HG02588 (cell line): ENCODE measurements around the gene MAPKAPK2.
"Not testable (repeated sequence)": the region's sequence is repeated elsewhere in the genome, so short reads cannot be mapped to it uniquely, and the experiment has no call there.

Experiments
- ATAC-seq: cut with Tn5 transposase; IDR thresholded peaks from one replicate; pipeline ENCODE4 v1.9.1; 2021; ENCODE audit warnings: mild to moderate bottlenecking, moderate library complexity; ENCODE audit not compliant: unreplicated experiment

Gene MAPKAPK2

DNA sequence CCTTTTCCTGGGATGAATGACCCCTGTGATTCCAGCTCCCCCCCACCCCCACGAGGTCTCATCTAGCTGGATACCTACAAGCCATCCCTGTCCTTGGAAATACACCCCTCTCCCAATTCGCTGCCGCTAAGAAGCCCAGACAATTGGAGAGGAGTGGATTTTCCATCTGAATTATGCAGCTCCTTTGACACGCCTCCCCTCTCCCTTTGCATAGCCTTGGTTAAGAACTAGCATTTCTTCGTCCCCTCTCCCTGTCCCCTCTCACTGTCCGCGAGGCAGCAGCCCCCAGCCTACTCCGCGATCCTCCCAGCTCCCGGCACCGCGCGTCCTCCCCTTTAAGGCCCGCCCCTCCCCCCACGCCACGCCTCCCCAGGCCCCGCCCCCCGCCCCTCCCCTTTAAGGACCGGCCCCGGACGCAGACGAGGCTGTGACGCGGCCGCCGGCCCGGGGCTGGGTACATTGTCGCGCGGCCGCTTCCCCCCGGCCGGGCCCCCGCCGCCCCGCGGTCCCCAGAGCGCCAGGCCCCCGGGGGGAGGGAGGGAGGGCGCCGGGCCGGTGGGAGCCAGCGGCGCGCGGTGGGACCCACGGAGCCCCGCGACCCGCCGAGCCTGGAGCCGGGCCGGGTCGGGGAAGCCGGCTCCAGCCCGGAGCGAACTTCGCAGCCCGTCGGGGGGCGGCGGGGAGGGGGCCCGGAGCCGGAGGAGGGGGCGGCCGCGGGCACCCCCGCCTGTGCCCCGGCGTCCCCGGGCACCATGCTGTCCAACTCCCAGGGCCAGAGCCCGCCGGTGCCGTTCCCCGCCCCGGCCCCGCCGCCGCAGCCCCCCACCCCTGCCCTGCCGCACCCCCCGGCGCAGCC lies at the start of gene MAPKAPK2:
MAPKAPK2 (plus strand) TSS at position 428 of the 856 bp plus-strand sequence; CDS start at position 753, 325 bp downstream.
- peak; percentile 52 for ATAC-seq

DNA sequence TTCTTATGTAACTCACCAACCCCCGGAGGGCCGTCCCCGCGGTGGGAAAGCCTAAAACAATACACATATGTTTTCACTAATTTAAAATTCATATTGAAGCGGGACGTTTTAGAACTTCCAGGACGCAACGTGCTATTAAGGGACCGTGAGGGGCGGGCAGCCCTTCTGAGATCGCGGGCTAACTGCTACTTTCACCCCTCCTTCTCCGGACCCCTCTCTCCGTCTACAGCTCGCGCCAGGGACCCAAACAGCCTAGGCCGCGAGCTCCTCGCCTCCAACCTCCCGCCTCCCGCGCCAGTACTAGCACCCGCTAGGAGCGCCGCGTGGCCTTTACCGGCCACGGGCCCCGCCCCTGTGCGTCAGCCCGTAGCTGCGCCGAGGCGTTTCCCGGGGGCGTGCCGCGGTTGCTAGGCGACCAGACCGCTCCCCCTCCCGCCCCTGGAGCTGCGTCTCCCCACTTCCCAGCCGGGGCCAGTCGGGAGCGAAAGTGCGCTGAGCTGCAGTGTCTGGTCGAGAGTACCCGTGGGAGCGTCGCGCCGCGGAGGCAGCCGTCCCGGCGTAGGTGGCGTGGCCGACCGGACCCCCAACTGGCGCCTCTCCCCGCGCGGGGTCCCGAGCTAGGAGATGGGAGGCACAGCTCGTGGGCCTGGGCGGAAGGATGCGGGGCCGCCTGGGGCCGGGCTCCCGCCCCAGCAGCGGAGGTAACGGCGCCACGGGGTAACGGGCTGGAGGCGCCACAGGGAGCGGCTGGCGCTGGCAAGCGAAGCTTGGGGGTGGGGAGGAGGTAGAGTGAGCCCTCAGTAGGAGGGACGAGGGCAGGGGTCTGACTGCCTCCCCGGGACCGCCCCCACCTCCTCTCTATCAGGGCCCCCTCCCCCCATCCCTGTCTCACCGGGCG lies 49.4 kb upstream of the MAPKAPK2 start, which contains the start of gene DYRK3:
DYRK3 (plus strand) TSS at position 457 of the 898 bp plus-strand sequence; CDS start at position 625, 168 bp downstream.
- peak; percentile 93 for ATAC-seq

DNA sequence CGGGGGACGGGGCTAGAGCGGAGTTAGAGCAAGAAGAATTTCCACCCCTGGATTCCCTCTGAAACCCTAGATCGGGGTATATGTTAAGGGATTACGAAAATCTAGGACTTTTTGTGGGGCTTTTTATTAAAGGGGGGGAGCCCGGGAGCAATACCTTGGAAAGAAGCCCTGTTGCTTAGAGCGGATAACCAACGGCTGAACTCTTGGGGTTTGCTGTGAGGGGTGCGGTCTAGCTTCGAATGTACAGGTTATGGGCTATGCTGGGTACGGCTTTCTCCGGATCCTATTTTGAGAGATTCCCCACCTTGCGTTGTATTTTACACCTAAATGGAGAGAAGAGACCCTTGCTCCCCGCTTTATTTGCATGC lies 48.7 kb upstream of the MAPKAPK2 start:
- no peak for ATAC-seq

DNA sequence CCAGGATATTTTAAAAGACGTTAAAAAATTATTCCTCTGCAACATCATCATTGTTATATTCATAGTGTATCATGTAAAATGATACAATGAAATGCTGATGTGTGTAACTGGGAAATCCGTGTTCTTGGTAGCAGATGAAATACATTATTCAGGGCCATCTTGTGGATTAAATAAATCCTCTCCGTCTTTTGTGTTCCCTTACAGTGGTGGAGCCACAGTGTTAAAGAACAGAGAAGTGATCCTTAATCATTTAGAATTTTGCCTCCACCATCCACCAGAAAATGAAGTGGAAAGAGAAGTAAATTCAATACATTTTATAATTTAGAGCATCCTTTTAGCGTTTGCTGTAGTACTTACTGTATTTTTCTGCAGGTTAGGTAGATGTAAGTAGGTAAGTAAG lies 48.0 kb upstream of the MAPKAPK2 start:
- ATAC-seq = no peak

DNA sequence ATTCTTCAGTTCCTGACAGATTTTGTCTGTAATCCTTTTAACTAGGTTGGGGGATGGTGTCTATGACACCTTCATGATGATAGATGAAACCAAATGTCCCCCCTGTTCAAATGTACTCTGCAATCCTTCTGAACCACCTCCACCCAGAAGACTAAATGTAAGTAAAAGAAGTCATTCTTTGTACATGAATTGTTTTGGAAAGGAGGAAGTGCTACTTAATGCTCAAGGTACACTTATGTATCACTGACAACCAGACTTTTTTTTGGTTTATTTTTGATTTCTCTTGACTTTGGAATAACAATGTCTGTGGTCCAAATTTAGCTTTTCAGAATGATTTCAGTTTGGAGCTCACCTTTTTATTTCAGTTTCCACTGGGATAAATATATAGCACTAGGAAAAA lies 47.1 kb upstream of the MAPKAPK2 start:
- no peak for ATAC-seq

DNA sequence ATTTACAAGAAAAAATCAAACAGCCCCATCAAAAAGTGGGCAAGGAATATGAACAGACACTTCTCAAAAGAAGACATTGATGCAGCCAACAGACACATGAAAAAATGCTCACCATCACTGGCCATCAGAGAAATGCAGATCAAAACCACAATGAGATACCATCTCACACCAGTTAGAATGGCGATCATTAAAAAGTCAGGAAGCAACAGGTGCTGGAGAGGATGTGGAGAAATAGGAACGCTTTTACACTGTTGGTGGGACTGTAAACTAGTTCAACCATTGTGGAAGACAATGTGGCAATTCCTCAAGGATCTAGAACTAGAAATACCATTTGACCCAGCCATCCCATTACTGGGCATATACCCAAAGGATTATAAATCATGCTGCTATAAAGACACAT lies 42.6 kb upstream of the MAPKAPK2 start:
- not testable (repeated sequence) for ATAC-seq

DNA sequence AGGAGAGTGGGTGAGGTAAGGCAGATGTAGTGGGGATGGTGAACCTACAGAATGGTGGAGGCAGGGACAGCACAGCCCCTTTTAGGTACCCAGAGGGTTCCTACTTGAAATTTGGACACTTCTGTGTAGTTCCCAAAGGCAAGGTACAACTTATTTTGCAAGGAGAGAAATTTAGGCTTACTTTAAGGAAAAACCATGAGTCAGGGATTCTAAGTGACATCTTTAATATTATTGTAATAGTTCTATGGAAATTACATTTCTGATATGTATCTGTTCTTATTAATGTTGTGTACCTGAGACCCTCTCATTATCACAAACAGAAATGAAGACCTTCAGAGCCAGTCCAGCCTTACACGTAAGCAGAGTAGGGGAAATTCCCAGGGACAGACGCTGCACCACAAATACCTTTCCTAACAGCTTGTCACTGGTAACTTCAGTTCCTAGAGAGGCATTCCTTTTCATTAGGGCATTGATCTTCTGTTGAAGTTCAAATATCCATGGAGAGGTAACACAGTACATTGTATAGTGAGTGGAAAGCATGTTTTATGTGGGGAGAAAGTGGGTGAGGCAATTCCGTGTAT lies 41.5 kb upstream of the MAPKAPK2 start:
- ATAC-seq = no peak

DNA sequence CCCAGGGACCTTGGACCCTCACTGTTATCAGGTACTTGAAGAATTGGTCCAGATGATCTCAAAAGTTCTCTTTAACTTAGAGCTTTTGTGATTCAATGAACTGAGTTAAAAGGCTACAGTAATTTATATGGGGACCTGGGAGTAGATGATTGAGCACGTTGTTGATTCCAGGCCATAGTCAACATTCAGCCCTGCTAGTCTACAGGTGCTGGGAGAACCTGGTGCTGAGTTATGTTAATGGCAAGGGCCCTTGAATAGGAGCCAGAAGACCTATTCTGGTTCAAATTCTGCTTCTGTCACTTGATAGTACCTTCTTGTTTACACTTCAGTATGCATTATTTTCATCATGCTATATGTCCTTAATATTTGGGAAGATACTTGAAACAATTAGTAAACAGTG lies 38.2 kb upstream of the MAPKAPK2 start:
- no peak for ATAC-seq

DNA sequence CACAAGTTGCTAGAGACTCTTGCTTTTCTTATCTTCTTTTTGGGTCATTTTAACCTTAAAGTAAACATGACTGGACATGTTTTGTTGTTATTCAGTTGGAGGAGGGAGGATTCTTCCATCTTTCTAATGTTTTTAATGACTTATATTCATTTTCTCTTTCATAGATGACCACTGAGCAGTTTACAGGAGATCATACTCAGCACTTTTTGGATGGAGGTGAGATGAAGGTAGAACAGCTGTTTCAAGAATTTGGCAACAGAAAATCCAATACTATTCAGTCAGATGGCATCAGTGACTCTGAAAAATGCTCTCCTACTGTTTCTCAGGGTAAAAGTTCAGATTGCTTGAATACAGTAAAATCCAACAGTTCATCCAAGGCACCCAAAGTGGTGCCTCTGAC lies 37.5 kb upstream of the MAPKAPK2 start:
- no peak for ATAC-seq

DNA sequence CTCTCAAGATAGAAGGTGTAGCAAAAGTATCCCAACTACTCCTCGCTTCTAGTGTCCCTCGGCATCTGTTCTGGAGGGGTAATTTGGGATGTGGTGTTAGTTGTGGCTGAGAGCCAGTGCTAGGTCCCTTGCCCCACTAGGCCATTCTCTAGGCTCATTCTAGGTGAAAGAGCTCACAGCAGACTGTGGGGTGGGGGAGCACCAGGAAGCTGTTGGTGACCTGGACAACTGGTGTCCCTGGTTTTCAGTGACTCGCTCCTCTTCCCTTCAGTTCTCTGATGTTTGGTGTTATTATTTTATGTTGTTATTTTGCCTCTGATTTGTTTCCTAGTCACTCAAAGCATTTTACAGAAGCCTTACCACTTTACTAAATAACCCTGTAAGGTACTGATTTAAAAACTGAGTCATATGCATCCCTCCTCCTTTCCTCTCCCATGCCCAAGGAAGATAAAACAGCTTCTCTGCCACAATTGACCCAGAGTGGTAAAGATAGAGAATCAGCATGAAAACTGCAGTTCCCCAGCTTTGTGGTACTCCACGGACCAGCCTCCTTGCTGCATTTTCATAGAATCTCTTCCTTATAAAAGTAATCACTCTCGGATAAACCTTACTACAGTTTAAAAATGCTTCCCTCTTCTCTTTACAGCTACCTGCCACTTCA lies 35.3 kb upstream of the MAPKAPK2 start:
- ATAC-seq = no peak

DNA sequence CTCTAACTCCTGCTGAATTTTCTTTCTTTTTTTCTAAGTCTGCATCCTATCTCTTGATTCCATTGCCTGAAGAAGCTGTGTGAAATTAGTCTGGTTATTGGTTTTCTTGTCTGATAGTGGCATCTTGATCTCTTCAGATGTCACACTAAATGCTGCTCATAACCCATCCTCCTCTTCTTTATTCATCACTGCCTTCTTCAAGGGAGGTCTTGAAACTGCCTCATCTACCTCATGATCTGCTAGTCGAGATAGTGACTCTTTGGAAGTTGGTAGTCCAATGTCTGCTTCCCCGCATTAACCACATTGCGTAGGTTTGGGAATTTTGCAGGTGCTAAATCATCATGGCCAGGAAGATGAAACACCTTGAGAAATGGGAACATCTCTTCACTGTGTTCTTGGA lies 33.7 kb upstream of the MAPKAPK2 start:
- no peak for ATAC-seq

DNA sequence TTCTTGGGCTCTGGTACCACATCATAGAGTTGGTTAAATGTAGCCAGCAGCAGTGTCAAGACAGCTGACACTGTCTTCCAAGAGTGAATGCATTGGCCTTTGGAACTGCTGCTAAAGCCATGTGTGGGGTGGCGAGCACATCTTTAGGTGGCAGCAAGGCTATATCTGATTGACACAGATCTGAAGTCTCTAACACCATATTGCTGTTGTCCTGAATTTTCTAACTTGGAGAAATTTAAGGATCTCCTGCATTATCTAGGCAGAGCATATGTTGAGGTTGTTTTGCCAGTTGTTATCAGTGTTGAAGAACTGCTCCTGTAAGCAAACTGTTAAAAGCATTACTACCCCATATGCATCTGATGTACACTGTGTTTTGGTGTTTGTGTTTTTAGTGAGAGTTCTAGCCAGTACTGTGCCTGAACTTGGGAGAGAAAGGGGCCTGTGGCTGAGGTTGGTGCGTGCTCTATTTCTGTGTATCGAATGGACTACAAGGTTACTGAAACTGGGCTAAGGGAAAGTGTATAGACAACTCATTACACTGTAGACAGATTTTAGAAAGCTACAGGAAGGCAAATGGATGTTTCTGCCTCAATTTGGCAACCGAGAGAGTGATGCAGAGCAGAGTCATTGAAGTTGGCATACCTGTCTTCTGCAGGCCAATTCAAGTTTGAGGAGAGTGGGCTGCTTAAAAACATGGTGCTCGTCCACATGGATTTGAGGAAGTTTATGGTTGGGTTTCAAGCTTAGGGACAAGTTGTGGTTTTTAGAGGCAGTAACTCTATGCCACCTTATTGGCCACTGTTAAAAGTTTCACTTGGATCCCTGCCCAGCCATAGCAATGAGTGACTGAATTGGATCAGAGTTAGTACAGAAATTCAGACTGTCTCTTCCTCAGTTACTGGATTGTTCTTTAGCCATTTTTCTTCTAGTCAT lies 32.5 kb upstream of the MAPKAPK2 start:
- no peak for ATAC-seq

DNA sequence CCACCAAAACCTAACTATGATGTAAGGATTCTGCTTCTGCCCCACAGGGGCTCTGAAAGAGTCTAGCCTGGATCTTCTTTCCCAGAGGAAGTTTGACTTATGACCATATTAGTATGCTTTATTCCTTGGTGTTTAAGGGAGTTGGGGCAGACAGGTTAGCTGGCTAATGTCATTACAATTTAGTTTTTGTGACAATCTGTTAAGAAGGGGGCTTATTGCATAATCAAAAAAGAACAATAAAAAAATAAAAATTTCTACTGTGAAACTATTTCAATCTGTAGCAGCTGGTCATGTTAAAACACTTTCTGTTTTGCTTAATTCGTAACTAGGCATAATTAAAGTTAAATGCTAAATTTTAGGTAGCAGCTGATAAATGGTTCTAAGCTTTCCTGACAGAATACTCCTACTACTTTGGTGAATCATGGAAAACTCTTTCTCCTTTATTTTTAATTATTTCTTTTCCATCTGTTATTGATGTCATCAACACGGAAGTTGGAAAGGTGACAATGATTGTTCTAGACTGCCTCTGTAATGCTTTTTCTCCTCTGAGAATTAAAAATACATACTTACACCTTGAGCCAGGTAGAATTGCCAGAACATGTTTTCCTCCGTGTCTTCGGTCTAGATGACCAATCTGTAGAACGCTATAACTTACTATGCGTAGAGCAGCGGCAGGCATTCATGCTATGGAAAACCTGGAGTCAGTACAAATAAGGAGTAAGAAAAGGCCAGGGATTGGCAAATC lies 30.8 kb upstream of the MAPKAPK2 start:
- ATAC-seq = no peak

DNA sequence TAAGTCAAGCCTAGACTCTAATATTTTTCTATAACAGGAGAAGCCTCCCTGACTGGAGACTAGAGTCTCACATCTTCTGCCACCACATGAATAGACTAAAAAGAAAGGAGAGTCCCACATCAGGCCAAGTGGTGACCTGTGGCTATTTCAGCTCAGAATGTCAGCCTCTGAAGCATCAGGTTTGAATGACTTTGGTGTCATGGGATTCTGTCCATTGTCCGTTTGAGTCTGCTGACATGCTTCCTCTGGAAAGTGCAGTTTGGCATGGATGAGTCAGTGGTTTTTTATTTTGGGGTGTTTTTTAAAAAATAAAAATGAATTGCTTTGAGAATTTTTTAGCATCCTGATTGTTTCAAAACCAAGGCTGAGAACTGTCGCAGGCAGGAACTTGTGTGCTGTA lies 29.9 kb upstream of the MAPKAPK2 start:
- ATAC-seq = no peak

DNA sequence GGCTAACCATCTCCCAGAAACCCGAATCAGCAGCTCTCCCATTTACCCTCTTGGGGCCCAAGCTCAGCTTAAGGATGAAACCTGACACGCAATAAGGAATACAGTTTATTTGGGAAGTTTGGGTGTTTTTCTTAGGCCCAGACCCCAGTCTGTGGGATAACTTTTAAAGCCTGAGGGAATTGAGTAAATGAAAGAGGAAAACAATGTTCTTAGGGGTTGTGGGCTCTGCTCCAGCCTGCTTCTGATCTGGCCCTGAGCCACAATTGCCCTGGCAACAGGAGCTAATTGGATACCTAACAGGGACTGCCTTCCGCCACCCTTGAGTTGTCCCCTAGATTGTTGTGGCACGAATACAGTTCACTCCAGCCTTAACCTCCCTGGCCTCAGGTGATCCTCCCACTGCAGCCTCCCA lies 29.2 kb upstream of the MAPKAPK2 start:
- ATAC-seq = no peak

DNA sequence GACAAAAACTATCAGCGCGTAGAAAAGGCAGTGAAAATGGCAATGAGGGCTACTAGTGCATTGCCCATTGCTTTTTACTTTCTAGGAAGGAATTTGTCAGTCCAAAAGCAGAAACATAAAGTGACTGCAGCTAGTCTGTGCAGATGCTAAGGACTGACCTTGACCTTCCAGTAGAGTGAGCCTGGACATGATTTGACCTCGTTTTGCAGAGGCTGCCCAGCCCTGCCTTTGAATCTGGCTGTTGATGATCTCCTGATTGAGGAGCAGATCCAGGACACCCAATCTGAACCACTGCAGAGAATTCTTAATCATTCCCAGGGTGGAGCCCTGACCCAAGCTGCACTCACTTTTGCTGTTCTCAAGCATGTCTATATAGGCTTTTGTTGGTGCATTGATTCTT lies 27.8 kb upstream of the MAPKAPK2 start:
- no peak for ATAC-seq

DNA sequence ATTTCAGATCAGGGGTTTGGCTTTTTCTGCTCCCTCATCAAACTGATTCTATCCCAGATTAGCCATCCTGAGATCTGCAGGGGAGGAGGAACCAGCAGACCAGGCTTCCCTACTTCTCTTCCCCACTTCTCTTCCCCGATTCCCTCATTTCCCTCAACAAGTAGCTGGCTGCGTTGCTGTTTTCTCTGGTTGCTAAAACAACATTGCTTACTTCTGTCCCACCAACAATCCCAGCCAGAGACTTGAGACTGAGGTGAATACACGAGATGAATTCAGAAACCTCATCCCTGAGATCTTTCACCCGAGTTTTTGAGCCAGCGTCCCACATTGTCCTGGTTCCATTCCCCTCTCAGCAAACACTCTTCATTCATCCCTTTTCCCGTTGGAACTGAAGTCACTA lies 27.0 kb upstream of the MAPKAPK2 start:
- ATAC-seq = no peak

DNA sequence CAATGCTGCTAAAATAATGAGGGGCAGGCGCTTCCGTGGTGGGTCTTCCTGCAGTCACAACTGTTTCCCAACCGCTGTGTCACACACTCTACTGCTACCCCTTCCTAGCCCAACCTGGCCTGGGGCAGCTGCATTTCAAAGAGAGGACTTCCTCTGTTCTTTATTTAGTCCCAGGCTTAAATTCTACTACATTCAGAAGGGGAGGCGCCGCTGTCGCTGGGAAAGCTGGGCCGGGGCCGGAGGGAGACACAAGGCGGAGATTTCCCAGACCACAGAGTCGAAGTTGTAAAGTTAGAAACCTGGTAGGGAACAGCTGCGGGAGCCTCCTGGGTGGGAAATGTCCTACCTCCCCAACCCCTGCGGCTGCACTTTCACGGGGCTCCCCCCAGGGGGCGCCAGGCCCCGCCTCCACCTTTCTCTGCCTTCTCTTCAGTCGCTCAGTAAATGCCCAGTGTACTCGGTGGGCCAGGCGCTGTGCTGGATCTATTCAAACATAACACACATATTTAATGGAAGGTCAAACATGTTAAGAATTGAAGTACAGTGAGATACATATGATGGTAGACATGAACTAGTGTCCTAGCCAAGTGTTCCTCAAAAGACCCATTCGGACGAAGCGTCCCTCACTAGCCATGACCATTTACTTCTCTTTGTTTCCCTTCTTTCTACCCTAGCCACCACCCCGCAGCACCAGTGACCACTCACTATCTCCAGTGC lies 26.3 kb upstream of the MAPKAPK2 start:
- no peak for ATAC-seq

DNA sequence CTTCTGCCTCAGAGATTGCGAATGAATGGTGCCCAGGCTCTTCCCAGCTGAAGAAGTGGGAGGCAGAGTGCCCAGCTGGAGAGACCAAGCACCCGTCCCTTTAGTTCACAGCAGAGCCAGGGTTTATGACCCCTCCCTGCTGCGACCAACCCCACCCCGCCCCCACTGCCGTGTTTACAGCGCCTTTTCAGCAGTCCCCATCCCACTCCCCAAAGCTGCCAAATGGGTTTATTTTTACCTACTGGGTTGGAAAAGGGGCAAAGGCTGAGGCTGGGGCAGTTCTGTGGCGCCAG lies 25.8 kb upstream of the MAPKAPK2 start:
- ATAC-seq = no peak
